Suprapubic skin (tissue), 4 donors: ENCODE data around the gene DCTPP1. TPM values are rescaled to one million over a fixed set of nuclear protein-coding genes. Genes with fewer than 3 reads are reported as not detected.

ENCODE experiments used
- DNase-seq, 2 donors: peaks; one replicate each; pipeline ENCODE4 v3.0.0-alpha.2; 2019; ENCODE audit warnings: low spot score in 2 of 2
- H3K27ac ChIP-seq: fragments of 200-600 bp; sonication (generic); one replicate; pipeline ENCODE4 v1.5.1; 2019
- H3K27me3 ChIP-seq: fragments of 200-600 bp; sonication (generic); one replicate; pipeline ENCODE4 v1.5.1; 2019
- H3K36me3 ChIP-seq: fragments of 200-600 bp; sonication (generic); one replicate; pipeline ENCODE4 v1.5.1; 2019
- H3K4me1 ChIP-seq: fragments of 200-600 bp; sonication (generic); one replicate; pipeline ENCODE4 v1.5.1; 2019
- H3K4me3 ChIP-seq: fragments of 200-600 bp; sonication (generic); one replicate; pipeline ENCODE4 v1.5.1; 2019; ENCODE audit warnings: mild to moderate bottlenecking
- H3K9me3 ChIP-seq: fragments of 200-600 bp; sonication (generic); one replicate; pipeline ENCODE4 v1.5.1; 2019
- CTCF ChIP-seq, 2 donors: fragments of 200-600 bp in 1 of 2; fragments of 450-650 bp in 1 of 2; sonication (generic) in 1 of 2; IDR thresholded peaks; one replicate each; pipeline ENCODE4 v1.5.1; 2016 to 2019; ENCODE audit warnings: antibody characterized with exemption in 2 of 2, mild to moderate bottlenecking in 1 of 2, moderate library complexity in 1 of 2
- EP300 ChIP-seq: sonication (generic); formaldehyde crosslinking; IDR thresholded peaks from one replicate; pipeline ENCODE4 v1.6.1; 2017; ENCODE audit warnings: antibody characterized with exemption
- POLR2A ChIP-seq, 2 donors: fragments of 450-650 bp; IDR thresholded peaks; one replicate each; pipeline ENCODE4 v1.6.1; 2017; ENCODE audit warnings: antibody characterized with exemption in 2 of 2, mild to moderate bottlenecking in 2 of 2, moderate library complexity in 2 of 2
- POLR2AphosphoS5 ChIP-seq, 3 donors: sonication (generic); formaldehyde crosslinking; IDR thresholded peaks; one replicate each; pipeline ENCODE4 v1.6.1; 2017; ENCODE audit warnings: antibody characterized with exemption in 3 of 3
- WGBS: methylation state at CpG from one replicate; pipeline ENCODE4 v1.1.5; 2018; 5-methylcytosine and 5-hydroxymethylcytosine counted together
- total RNA-seq, 4 donors: library from RNA; depleted of rRNA; stranded (reverse); fragments of >200 nt; gene quantifications; one replicate each; pipeline ENCODE4 v1.1.0, GENCODE V29; 2016

The DCTPP1 gene
- total RNA-seq, 4 donors from 2014 or later, result 17.2 to 26.0 (median 20.0) TPM

GRCh38 chr16:30383521-30383920, 46.3 kb downstream of the DCTPP1 start:
- Histone ChIP-seq H3K9me3 (no peaks in the 10 kb centered on the region), H3K27me3 (no peaks in the 10 kb centered on the region), H3K36me3 (no peaks in the 10 kb centered on the region), H3K27ac (no peak overlapping the region), H3K4me3 (no peak overlapping the region), H3K4me1 (peaks cover 8% of the 10 kb centered on the region)
- 55% methylated on average over 2 of the region's 2 CpGs for WGBS
- TF ChIP-seq EP300, result no peak
- TF ChIP-seq CTCF (IDR thresholded peaks at IDR 0.05), result no peak
- TF ChIP-seq POLR2AphosphoS5 (IDR thresholded peaks at IDR 0.05), result no peak
- no peak for TF ChIP-seq POLR2A (IDR thresholded peaks at IDR 0.05)
- no peak for DNase-seq

- no peak for DNase-seq
- 55% methylated on average over 8 of the region's 12 CpGs for WGBS
- H3K9me3 ChIP-seq, result no peaks in the 10 kb centered on the region
- H3K4me3 ChIP-seq, result no peak within 1 kb of the TSS
- no peaks in the 10 kb centered on the region for H3K27me3 ChIP-seq
- H3K4me1 ChIP-seq, result peaks cover 16% of the 10 kb centered on the region
- H3K27ac ChIP-seq, result no peak within 1 kb of the TSS
- TF ChIP-seq POLR2AphosphoS5 (IDR thresholded peaks at IDR 0.05) (no peak), CTCF (IDR thresholded peaks at IDR 0.05) (no peak), POLR2A (IDR thresholded peaks at IDR 0.05) (no peak), EP300 (no peak)
- H3K36me3 ChIP-seq, result no peaks in the 10 kb centered on the region
Observed at GRCh38 chr16:30382111-30382881, 47.5 kb downstream of the DCTPP1 start, which contains the start of gene SEPTIN1. Gene SEPTIN1, minus strand, starts transcription at chr16:30382561. Its CDS starts 19 bp downstream, at chr16:30382542.

- 82% methylated on average over 13 of the region's 13 CpGs for WGBS
- Histone ChIP-seq H3K4me1 (peaks cover 22% of the 10 kb centered on the region), H3K27me3 (no peaks in the 10 kb centered on the region), H3K27ac (no peak overlapping the region), H3K9me3 (no peaks in the 10 kb centered on the region), H3K36me3 (no peaks in the 10 kb centered on the region), H3K4me3 (no peak overlapping the region)
- no peak for DNase-seq
- no peak for TF ChIP-seq POLR2AphosphoS5 (IDR thresholded peaks at IDR 0.05)
- no peak for TF ChIP-seq CTCF (IDR thresholded peaks at IDR 0.05)
- no peak for TF ChIP-seq POLR2A (IDR thresholded peaks at IDR 0.05)
- TF ChIP-seq EP300, result no peak
Observed at GRCh38 chr16:30381291-30382041, 48.4 kb downstream of the DCTPP1 start.

DNA sequence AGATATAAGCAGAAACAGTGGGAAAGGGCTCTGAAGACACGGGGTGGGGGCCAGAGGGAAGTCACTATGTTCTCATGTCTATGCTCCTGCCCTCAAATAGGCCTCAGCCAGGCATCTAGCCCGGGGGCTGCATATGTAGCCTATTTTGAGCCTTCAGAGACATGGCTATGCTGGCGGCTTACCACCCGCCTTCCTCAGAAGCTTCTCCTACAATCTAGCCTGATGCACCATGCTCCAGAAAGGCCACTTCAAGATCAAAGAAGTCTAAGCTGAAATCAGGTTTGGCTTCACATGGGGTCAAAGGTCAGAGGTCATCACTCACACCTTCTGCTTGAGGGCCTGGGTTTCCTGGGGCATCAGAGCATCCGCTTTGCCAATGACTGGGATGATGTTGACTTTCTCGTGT, 49.0 kb downstream of the DCTPP1 start:
- Histone ChIP-seq H3K9me3 (no peaks in the 10 kb centered on the region), H3K27ac (no peak overlapping the region), H3K27me3 (no peaks in the 10 kb centered on the region), H3K4me3 (no peak overlapping the region), H3K4me1 (peaks cover 22% of the 10 kb centered on the region), H3K36me3 (no peaks in the 10 kb centered on the region)
- 67% methylated on average over 4 of the region's 6 CpGs for WGBS
- no peak for DNase-seq
- TF ChIP-seq EP300 (no peak), CTCF (IDR thresholded peaks at IDR 0.05) (no peak), POLR2AphosphoS5 (IDR thresholded peaks at IDR 0.05) (no peak), POLR2A (IDR thresholded peaks at IDR 0.05) (no peak)
